ENCODE measurements around the gene RTBDN.
A peak's percentile ranks its signal among the peaks of the same experiment; 100 is the strongest.

The RTBDN gene

GRCh38 chr19:12788682-12789097 lies 45.7 kb downstream of the RTBDN start:
- DNase-seq (ENCODE audit: low read depth): no peak
- peak overlapping the region; percentile 38 for H3K4me3 ChIP-seq (ENCODE audit: control insufficient read depth, low read depth, low read length)

GRCh38 chr19:12788042-12788681 lies 46.2 kb downstream of the RTBDN start:
- TF ChIP-seq CTCF (IDR thresholded peaks at IDR 0.05; ENCODE audit: control insufficient read depth, insufficient read depth, low read depth, low read length, missing control alignments): no peak
- H3K4me3 ChIP-seq (ENCODE audit: control insufficient read depth, low read depth, low read length): no peak overlapping the region; the same call in 1 of the 2 replicates
- no peak for DNase-seq (ENCODE audit: low read depth)

More at GRCh38 chr19:12788682-12789097, 45.7 kb downstream of the RTBDN start:
- no peak for TF ChIP-seq CTCF (IDR thresholded peaks at IDR 0.05; ENCODE audit: control insufficient read depth, insufficient read depth, low read depth, low read length, missing control alignments)

GRCh38 chr19:12787458-12787857 lies 46.9 kb downstream of the RTBDN start:
- TF ChIP-seq CTCF (IDR thresholded peaks at IDR 0.05; ENCODE audit: control insufficient read depth, insufficient read depth, low read depth, low read length, missing control alignments): no peak
- DNase-seq (ENCODE audit: low read depth): no peak
- H3K4me3 ChIP-seq (ENCODE audit: control insufficient read depth, low read depth, low read length): no peak overlapping the region

- no peak for TF ChIP-seq CTCF (IDR thresholded peaks at IDR 0.05; ENCODE audit: control insufficient read depth, insufficient read depth, low read depth, low read length, missing control alignments)
- DNase-seq (ENCODE audit: low read depth): no peak
- H3K4me3 ChIP-seq (ENCODE audit: control insufficient read depth, low read depth, low read length): no peak overlapping the region
Measured at GRCh38 chr19:12786952-12787351, 47.4 kb downstream of the RTBDN start.

GRCh38 chr19:12786141-12786870 lies 48.1 kb downstream of the RTBDN start:
- no peak for TF ChIP-seq CTCF (IDR thresholded peaks at IDR 0.05; ENCODE audit: control insufficient read depth, insufficient read depth, low read depth, low read length, missing control alignments)
- DNase-seq (ENCODE audit: low read depth): no peak
- H3K4me3 ChIP-seq (ENCODE audit: control insufficient read depth, low read depth, low read length): no peak overlapping the region

- no peak overlapping the region for H3K4me3 ChIP-seq (ENCODE audit: control insufficient read depth, low read depth, low read length)
- TF ChIP-seq CTCF (IDR thresholded peaks at IDR 0.05; ENCODE audit: control insufficient read depth, insufficient read depth, low read depth, low read length, missing control alignments): no peak
- DNase-seq (ENCODE audit: low read depth): no peak
Measured at GRCh38 chr19:12785431-12786031, 48.8 kb downstream of the RTBDN start.
